CD14-positive monocyte (primary cell): Measurements from ENCODE around the gene ATXN7L1. TPM values are rescaled to one million over a fixed set of nuclear protein-coding genes. Genes with fewer than 3 reads are reported as not detected.

Experiments
- DNase-seq, 3 donors: peaks; one replicate each; pipeline ENCODE4 v3.0.0-alpha.2; 2011 to 2022
- H2AFZ ChIP-seq: 2 replicates; pipeline ENCODE4 v1.6.0; 2012; ENCODE audit warnings: mild to moderate bottlenecking, low read depth, low read length, inconsistent platforms; ENCODE audit not compliant: insufficient read depth, poor library complexity, severe bottlenecking
- H3K27ac ChIP-seq, 2 donors: 1 replicate in 1 of 2; 2 replicates in 1 of 2; pipeline ENCODE4 v1.5.1; 2012 to 2013; ENCODE audit warnings: low read length in 2 of 2, control low read depth in 1 of 2, inconsistent platforms in 1 of 2, low read depth in 1 of 2, mild to moderate bottlenecking in 1 of 2
- H3K27me3 ChIP-seq, 2 donors: one replicate each; pipeline versions ENCODE4 v1.6.0 to v1.6.1; 2011 to 2013; ENCODE audit warnings: low read length in 2 of 2; ENCODE audit not compliant: control insufficient read depth in 2 of 2, insufficient read depth in 2 of 2
- H3K36me3 ChIP-seq, 2 donors: replicated peaks in 1 of 2; 1 replicate in 1 of 2; 2 replicates in 1 of 2; pipeline versions ENCODE4 v1.5.1 to v1.6.1; 2012 to 2013; ENCODE audit warnings: low read length in 2 of 2, control low read depth in 1 of 2, inconsistent platforms in 1 of 2, mild to moderate bottlenecking in 1 of 2; ENCODE audit not compliant: insufficient read depth in 2 of 2, control insufficient read depth in 1 of 2
- H3K4me1 ChIP-seq, 2 donors: 1 replicate in 1 of 2; 2 replicates in 1 of 2; pipeline versions ENCODE4 v1.5.1 to v1.6.1; 2012 to 2013; ENCODE audit warnings: low read length in 2 of 2, control low read depth in 1 of 2, inconsistent platforms in 1 of 2, mild to moderate bottlenecking in 1 of 2, moderate library complexity in 1 of 2; ENCODE audit not compliant: insufficient read depth in 2 of 2, control insufficient read depth in 1 of 2
- H3K4me2 ChIP-seq: replicated peaks from 2 replicates; pipeline ENCODE3; 2012; ENCODE audit warnings: low read length, moderate library complexity, mild to moderate bottlenecking; ENCODE audit not compliant: poor library complexity, severe bottlenecking; ENCODE audit errors: extremely low read depth
- H3K4me3 ChIP-seq, 3 experiments: fragments of 200-600 bp in 1 of 3; sonication (generic) in 1 of 3; replicated peaks in 1 of 3; 1 replicate in 2 of 3; 2 replicates in 1 of 3; pipeline ENCODE4 v1.5.1; 2011 to 2013; ENCODE audit warnings: low read length in 3 of 3, mild to moderate bottlenecking in 3 of 3, control low read depth in 2 of 3, low read depth in 2 of 3, inconsistent platforms in 1 of 3, moderate library complexity in 1 of 3
- H3K79me2 ChIP-seq: 2 replicates; pipeline ENCODE4 v1.6.0; 2012; ENCODE audit warnings: mild to moderate bottlenecking, control low read depth, inconsistent platforms, low read length, moderate library complexity; ENCODE audit not compliant: insufficient read depth
- H3K9ac ChIP-seq: 2 replicates; pipeline ENCODE4 v1.6.0; 2017; ENCODE audit warnings: low read length, mild to moderate bottlenecking; ENCODE audit not compliant: insufficient read depth, poor library complexity, severe bottlenecking
- H3K9me3 ChIP-seq, 2 donors: replicated peaks in 1 of 2; 1 replicate in 1 of 2; 2 replicates in 1 of 2; pipeline versions ENCODE4 v1.5.1 to v1.6.1; 2012 to 2013; ENCODE audit warnings: low read length in 2 of 2, control low read depth in 1 of 2; ENCODE audit not compliant: control insufficient read depth in 1 of 2, insufficient read depth in 1 of 2
- H4K20me1 ChIP-seq: 2 replicates; pipeline ENCODE4 v1.6.0; 2012; ENCODE audit warnings: mild to moderate bottlenecking, low read length, control low read depth, moderate library complexity; ENCODE audit not compliant: insufficient read depth
- H3K27ac Mint-ChIP-seq, 7 donors: one replicate each; pipeline ENCODE4 v1.8.0; 2020; ENCODE audit warnings: mild to moderate bottlenecking in 7 of 7, mixed read lengths in 7 of 7, moderate library complexity in 6 of 7, inconsistent platforms in 2 of 7
- H3K27me3 Mint-ChIP-seq, 3 donors: one replicate each; pipeline ENCODE4 v1.8.0; 2021 to 2022; ENCODE audit warnings: low read depth in 3 of 3, mild to moderate bottlenecking in 3 of 3, mixed read lengths in 3 of 3, moderate library complexity in 3 of 3, inconsistent platforms in 1 of 3
- H3K36me3 Mint-ChIP-seq, 2 donors: one replicate each; pipeline ENCODE4 v1.8.0; 2020; ENCODE audit warnings: mixed read lengths in 2 of 2, inconsistent platforms in 1 of 2, mild to moderate bottlenecking in 1 of 2
- H3K4me1 Mint-ChIP-seq: one replicate; pipeline ENCODE4 v1.8.0; 2020; ENCODE audit warnings: mild to moderate bottlenecking, mixed read lengths
- H3K4me3 Mint-ChIP-seq, 2 donors: one replicate each; pipeline ENCODE4 v1.8.0; 2020; ENCODE audit warnings: mild to moderate bottlenecking in 2 of 2, mixed read lengths in 2 of 2, moderate library complexity in 1 of 2
- H3K9me3 Mint-ChIP-seq, 7 donors: one replicate each; pipeline ENCODE4 v1.8.0; 2020 to 2022; ENCODE audit warnings: mixed read lengths in 7 of 7, mild to moderate bottlenecking in 6 of 7, moderate library complexity in 6 of 7, inconsistent platforms in 2 of 7
- CTCF ChIP-seq: fragments of 200-600 bp; IDR thresholded peaks from one replicate; pipeline ENCODE4 v1.8.0; 2022; ENCODE audit warnings: antibody characterized with exemption, mild to moderate bottlenecking
- WGBS: methylation state at CpG from one replicate; pipeline ENCODE4 v1.1.5; 2013; ENCODE audit warnings: missing lambda C conversion rate; ENCODE audit not compliant: insufficient coverage; 5-methylcytosine and 5-hydroxymethylcytosine counted together
- intact Hi-C, 2 donors: fragments of 100-400 bp; cut with micrococcal nuclease; formaldehyde crosslinking; loops; one replicate each; pipeline versions ENCODE4 v1.15.0 to v1.15.1; 2023
- polyA plus RNA-seq, 3 donors: library from polyadenylated mRNA; depleted of rRNA in 1 of 3; unstranded in 2 of 3; stranded (reverse) in 1 of 3; fragments of 300-500 nt in 2 of 3; fragments of >200 nt in 1 of 3; fragmentation: Illumina TruSeq in 2 of 3; gene quantifications; 1 replicate in 2 of 3; 2 replicates in 1 of 3; pipeline ENCODE4 v1.2.3, GENCODE V29; 2012 to 2021

ATXN7L1 gene
- polyA plus RNA-seq, 3 donors, result 4.5 to 12.2 (median 11.2) TPM

- no peak overlapping the region for H3K4me2 ChIP-seq
- TF ChIP-seq CTCF, result no peak
- no peaks in the 10 kb centered on the region for H3K27me3 ChIP-seq
- intact Hi-C loops, result no loop called here
- Mint-ChIP-seq H3K27me3 (peaks cover 0 to 2% (median 0%) of the 10 kb centered on the region in 3 donors), H3K4me1 (no peaks in the 10 kb centered on the region), H3K4me3 (no peak overlapping the region), H3K36me3 (peaks cover 3 to 6% of the 10 kb centered on the region in 2 donors), H3K9me3 (peaks cover 0 to 3% (median 0%) of the 10 kb centered on the region in 7 donors), H3K27ac (no peak overlapping the region)
- peaks cover 0 to 2% of the 10 kb centered on the region in 2 donors for H3K36me3 ChIP-seq
- no peak overlapping the region for H2AFZ ChIP-seq
- H3K4me3 ChIP-seq, result no peak overlapping the region
- no peaks in the 10 kb centered on the region for H3K9me3 ChIP-seq
- H3K27ac ChIP-seq, result no peak overlapping the region
- no peak overlapping the region for H3K9ac ChIP-seq
- H3K4me1 ChIP-seq, result no peaks in the 10 kb centered on the region
- H3K79me2 ChIP-seq, result no peaks in the 10 kb centered on the region
- 100% methylated on average over 1 of the region's 3 CpGs for WGBS
- H4K20me1 ChIP-seq, result no peaks in the 10 kb centered on the region
- no peak for DNase-seq
Observed at GRCh38 chr7:105731042-105731441, 145.4 kb downstream of the ATXN7L1 start.

GRCh38 chr7:105728028-105728427 is 148.4 kb downstream of the ATXN7L1 start:
- Histone ChIP-seq H3K27ac (no peak overlapping the region), H3K4me3 (no peak overlapping the region), H3K9me3 (no peaks in the 10 kb centered on the region), H3K9ac (no peak overlapping the region), H3K36me3 (peaks cover 0 to 2% of the 10 kb centered on the region in 2 donors), H3K79me2 (no peaks in the 10 kb centered on the region), H3K27me3 (no peaks in the 10 kb centered on the region), H3K4me2 (no peak overlapping the region), H2AFZ (no peak overlapping the region), H3K4me1 (no peaks in the 10 kb centered on the region), H4K20me1 (no peaks in the 10 kb centered on the region)
- Mint-ChIP-seq H3K27me3 (peaks cover 0 to 2% (median 0%) of the 10 kb centered on the region in 3 donors), H3K36me3 (peaks cover 7% of the 10 kb centered on the region in 2 donors), H3K4me3 (no peak overlapping the region), H3K27ac (no peak overlapping the region), H3K9me3 (peaks cover 0 to 3% (median 0%) of the 10 kb centered on the region in 7 donors), H3K4me1 (no peaks in the 10 kb centered on the region)
- no CpG with 5 or more reads among the region's 2 CpGs for WGBS
- no peak for DNase-seq
- intact Hi-C loops, result no loop called here
- no peak for TF ChIP-seq CTCF
